ENCODE data around the gene SMIM22. TPM values are rescaled to one million over a fixed set of nuclear protein-coding genes. Genes with fewer than 3 reads are reported as not detected.
A peak's percentile ranks its signal among the peaks of the same experiment; 100 is the strongest.

Gene SMIM22
- total RNA-seq, 1 experiment from 2014 or later, result not detected

- no peak for DNase-seq (ENCODE audit: low spot score)
- intact Hi-C loops (cut with micrococcal nuclease; ENCODE audit: unreplicated experiment), result no loop called here
- Histone ChIP-seq H3K4me3 (ENCODE audit: low read depth, low read length, poor library complexity, severe bottlenecking) (peak overlapping the region; percentile 86), H3K27ac (ENCODE audit: low read depth, low read length, poor library complexity, severe bottlenecking) (no peak overlapping the region), H3K36me3 (ENCODE audit: insufficient read depth, low read length, poor library complexity, severe bottlenecking) (peaks cover 22% of the 10 kb centered on the region), H3K27me3 (replicated peaks; ENCODE audit: insufficient read depth, low read depth, low read length, poor library complexity) (no peaks in the 10 kb centered on the region), H3K4me1 (ENCODE audit: insufficient read depth, low read length, poor library complexity, severe bottlenecking) (peaks cover 3% of the 10 kb centered on the region), H3K9me3 (ENCODE audit: low read depth, low read length, poor library complexity, severe bottlenecking) (no peaks in the 10 kb centered on the region)
- TSS peak; percentile 78 for BruUV-seq (replicated peaks)
- no peak for TF ChIP-seq EZH2 (IDR thresholded peaks at IDR 0.05; ENCODE audit: borderline replicate concordance, low read depth, low read length, poor library complexity, severe bottlenecking)
- TF ChIP-seq, protein P1, sequence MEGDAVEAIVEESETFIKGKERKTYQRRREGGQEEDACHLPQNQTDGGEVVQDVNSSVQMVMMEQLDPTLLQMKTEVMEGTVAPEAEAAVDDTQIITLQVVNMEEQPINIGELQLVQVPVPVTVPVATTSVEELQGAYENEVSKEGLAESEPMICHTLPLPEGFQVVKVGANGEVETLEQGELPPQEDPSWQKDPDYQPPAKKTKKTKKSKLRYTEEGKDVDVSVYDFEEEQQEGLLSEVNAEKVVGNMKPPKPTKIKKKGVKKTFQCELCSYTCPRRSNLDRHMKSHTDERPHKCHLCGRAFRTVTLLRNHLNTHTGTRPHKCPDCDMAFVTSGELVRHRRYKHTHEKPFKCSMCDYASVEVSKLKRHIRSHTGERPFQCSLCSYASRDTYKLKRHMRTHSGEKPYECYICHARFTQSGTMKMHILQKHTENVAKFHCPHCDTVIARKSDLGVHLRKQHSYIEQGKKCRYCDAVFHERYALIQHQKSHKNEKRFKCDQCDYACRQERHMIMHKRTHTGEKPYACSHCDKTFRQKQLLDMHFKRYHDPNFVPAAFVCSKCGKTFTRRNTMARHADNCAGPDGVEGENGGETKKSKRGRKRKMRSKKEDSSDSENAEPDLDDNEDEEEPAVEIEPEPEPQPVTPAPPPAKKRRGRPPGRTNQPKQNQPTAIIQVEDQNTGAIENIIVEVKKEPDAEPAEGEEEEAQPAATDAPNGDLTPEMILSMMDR (conservative IDR thresholded peaks at IDR 0.05; ENCODE audit: low read depth, low read length), result no peak
- POLR2A ChIA-PET (ENCODE audit: low non-redundant PET), result no interaction called here
- CTCF ChIA-PET, result no interaction called here
Observed at GRCh38 chr16:4803401-4803844, 8.3 kb downstream of the SMIM22 start.

GRCh38 chr16:4803898-4804762, 9.0 kb downstream of the SMIM22 start:
- CTCF ChIA-PET, result no interaction called here
- TF ChIP-seq, protein P1 (conservative IDR thresholded peaks at IDR 0.05; ENCODE audit: low read depth, low read length), result no peak
- no peak for TF ChIP-seq EZH2 (IDR thresholded peaks at IDR 0.05; ENCODE audit: borderline replicate concordance, low read depth, low read length, poor library complexity, severe bottlenecking)
- intact Hi-C loops (cut with micrococcal nuclease; ENCODE audit: unreplicated experiment), result no loop called here
- peaks cover 29% of the 10 kb centered on the region for H3K36me3 ChIP-seq (ENCODE audit: insufficient read depth, low read length, poor library complexity, severe bottlenecking)
- H3K27me3 ChIP-seq (replicated peaks; ENCODE audit: insufficient read depth, low read depth, low read length, poor library complexity), result no peaks in the 10 kb centered on the region
- POLR2A ChIA-PET (ENCODE audit: low non-redundant PET), result no interaction called here
- no peaks in the 10 kb centered on the region for H3K9me3 ChIP-seq (ENCODE audit: low read depth, low read length, poor library complexity, severe bottlenecking)
- no peak overlapping the region for H3K4me3 ChIP-seq (ENCODE audit: low read depth, low read length, poor library complexity, severe bottlenecking)
- BruUV-seq (replicated peaks), result no TSS peak
- H3K27ac ChIP-seq (ENCODE audit: low read depth, low read length, poor library complexity, severe bottlenecking), result no peak overlapping the region
- DNase-seq (ENCODE audit: low spot score), result no peak
- peaks cover 3% of the 10 kb centered on the region for H3K4me1 ChIP-seq (ENCODE audit: insufficient read depth, low read length, poor library complexity, severe bottlenecking)

GRCh38 chr16:4805231-4805630, 10.1 kb downstream of the SMIM22 start:
- TF ChIP-seq, protein P1 (conservative IDR thresholded peaks at IDR 0.05; ENCODE audit: low read depth, low read length), result no peak
- TF ChIP-seq EZH2 (IDR thresholded peaks at IDR 0.05; ENCODE audit: borderline replicate concordance, low read depth, low read length, poor library complexity, severe bottlenecking), result no peak
- peaks cover 37% of the 10 kb centered on the region for H3K36me3 ChIP-seq (ENCODE audit: insufficient read depth, low read length, poor library complexity, severe bottlenecking)
- no TSS peak for BruUV-seq (replicated peaks)
- intact Hi-C loops (cut with micrococcal nuclease; ENCODE audit: unreplicated experiment), result no loop called here
- no peaks in the 10 kb centered on the region for H3K9me3 ChIP-seq (ENCODE audit: low read depth, low read length, poor library complexity, severe bottlenecking)
- no peak for DNase-seq (ENCODE audit: low spot score)
- CTCF ChIA-PET, result no interaction called here
- no peak overlapping the region for H3K27ac ChIP-seq (ENCODE audit: low read depth, low read length, poor library complexity, severe bottlenecking)
- H3K27me3 ChIP-seq (replicated peaks; ENCODE audit: insufficient read depth, low read depth, low read length, poor library complexity), result no peaks in the 10 kb centered on the region
- H3K4me3 ChIP-seq (ENCODE audit: low read depth, low read length, poor library complexity, severe bottlenecking), result no peak overlapping the region
- H3K4me1 ChIP-seq (ENCODE audit: insufficient read depth, low read length, poor library complexity, severe bottlenecking), result peaks cover 3% of the 10 kb centered on the region
- POLR2A ChIA-PET (ENCODE audit: low non-redundant PET), result no interaction called here

All from A673 (cell line).